ENCODE measurements around the gene DCAKD. TPM values are rescaled to one million over a fixed set of nuclear protein-coding genes. Genes with fewer than 3 reads are reported as not detected.

DCAKD gene
- total RNA-seq: 10 to 100 TPM; 19.7 to 44.5 (median 29.8) TPM

- no peak for TF ChIP-seq CTCF (IDR thresholded peaks at IDR 0.05; ENCODE audit: low read depth)
These were observed at the start of gene DCAKD for GRCh38 chr17:45051060-45051719. DCAKD (minus strand) TSS chr17:45051632; CDS start chr17:45034885, 16,747 bp downstream.

- no peak for TF ChIP-seq CTCF (IDR thresholded peaks at IDR 0.05; ENCODE audit: low read depth)
These were observed 47.6 kb upstream of the DCAKD start for GRCh38 chr17:45098869-45099616.

- no peak for TF ChIP-seq CTCF (IDR thresholded peaks at IDR 0.05; ENCODE audit: low read depth)
These were observed 46.8 kb upstream of the DCAKD start for GRCh38 chr17:45098081-45098868.

- no peak for TF ChIP-seq CTCF (IDR thresholded peaks at IDR 0.05; ENCODE audit: low read depth)
These were observed 45.5 kb upstream of the DCAKD start for GRCh38 chr17:45096926-45097325.

GRCh38 chr17:45096141-45096540 is 44.7 kb upstream of the DCAKD start:
- no peak for TF ChIP-seq CTCF (IDR thresholded peaks at IDR 0.05; ENCODE audit: low read depth)

GRCh38 chr17:45093444-45094110 is 42.1 kb upstream of the DCAKD start:
- TF ChIP-seq CTCF (IDR thresholded peaks at IDR 0.05; ENCODE audit: low read depth): no peak
